Caco-2 (cell line): ENCODE data around the gene MXD3. TPM values are rescaled to one million over a fixed set of nuclear protein-coding genes. Genes with fewer than 3 reads are reported as not detected.

Experiments
- BruUV-seq: library from RNA; stranded (reverse); fragments of 400-500 nt; replicated peaks from 2 replicates; lab custom pipeline; 2021; lab: Mats Ljungman, UMichigan
- CTCF ChIA-PET: fragments of 300-600 bp; sonication (Branson Sonifier 250); formaldehyde crosslinking; loops from one replicate; lab custom pipeline; 2022; ENCODE audit warnings: antibody characterized with exemption; lab: Charles Lee
- POLR2A ChIA-PET: fragments of 300-600 bp; sonication (Branson Sonifier 250); formaldehyde crosslinking; loops from one replicate; lab custom pipeline; 2022; ENCODE audit warnings: antibody characterized with exemption; lab: Charles Lee
- DNase-seq, 2 experiments: peaks; one replicate each; pipeline versions ENCODE4 v3.0.0 to v3.0.0-alpha.2; 2020 to 2022
- H3K27me3 ChIP-seq: replicated peaks from 2 replicates; pipeline ENCODE4 v1.6.0; 2011; ENCODE audit warnings: low read length; ENCODE audit not compliant: control insufficient read depth, insufficient read depth
- H3K36me3 ChIP-seq: 2 replicates; pipeline ENCODE4 v1.5.1; 2011; ENCODE audit warnings: low read length; ENCODE audit not compliant: control insufficient read depth, insufficient read depth
- H3K4me1 ChIP-seq: fragments of 250-450 bp; sonication (Bioruptor Pico); 2 replicates; pipeline ENCODE4 v1.5.1; 2020; ENCODE audit warnings: mild to moderate bottlenecking
- H3K4me3 ChIP-seq: 2 replicates; pipeline ENCODE4 v1.5.1; 2011; ENCODE audit warnings: low read depth, mild to moderate bottlenecking, control low read depth, low read length
- H3K9me3 ChIP-seq: fragments of 250-450 bp; sonication (Bioruptor Pico); 2 replicates; pipeline ENCODE4 v1.5.1; 2020; ENCODE audit warnings: mild to moderate bottlenecking, moderate library complexity
- H3K27ac Mint-ChIP-seq: one replicate; pipeline ENCODE4 v1.8.0; 2022; ENCODE audit warnings: mixed read lengths; ENCODE audit not compliant: unreplicated experiment
- H3K27me3 Mint-ChIP-seq: one replicate; pipeline ENCODE4 v1.8.0; 2022; ENCODE audit warnings: mixed read lengths; ENCODE audit not compliant: insufficient read depth, unreplicated experiment
- H3K36me3 Mint-ChIP-seq: one replicate; pipeline ENCODE4 v1.8.0; 2022; ENCODE audit warnings: mild to moderate bottlenecking, mixed read lengths; ENCODE audit not compliant: insufficient read depth, unreplicated experiment
- H3K4me1 Mint-ChIP-seq: one replicate; pipeline ENCODE4 v1.8.0; 2022; ENCODE audit warnings: low read depth, mixed read lengths; ENCODE audit not compliant: unreplicated experiment
- H3K4me3 Mint-ChIP-seq: one replicate; pipeline ENCODE4 v1.8.0; 2022; ENCODE audit warnings: mild to moderate bottlenecking, moderate library complexity, mixed read lengths; ENCODE audit not compliant: unreplicated experiment
- H3K9me3 Mint-ChIP-seq: one replicate; pipeline ENCODE4 v1.8.0; 2022; ENCODE audit warnings: mixed read lengths; ENCODE audit not compliant: unreplicated experiment
- CTCF ChIP-seq, 2 experiments: fragments of 200-600 bp in 1 of 2; IDR thresholded peaks; 1 replicate in 1 of 2; 2 replicates in 1 of 2; pipeline versions ENCODE4 v1.5.1 to v1.8.0; 2011 to 2022; ENCODE audit warnings: antibody characterized with exemption in 1 of 2, control low read depth in 1 of 2, inconsistent platforms in 1 of 2, low read depth in 1 of 2, low read length in 1 of 2, mild to moderate bottlenecking in 1 of 2, moderate library complexity in 1 of 2; ENCODE audit not compliant: insufficient read depth in 1 of 2, severe bottlenecking in 1 of 2, unreplicated experiment in 1 of 2
- intact Hi-C: fragments of 100-400 bp; cut with micrococcal nuclease; formaldehyde crosslinking; loops from one replicate; pipeline ENCODE4 v1.10.0; 2022; ENCODE audit not compliant: unreplicated experiment
- total RNA-seq: library from RNA; stranded (reverse); gene quantifications from 2 replicates; pipeline ENCODE4 v1.2.3, GENCODE V29; 2022

The MXD3 gene
- total RNA-seq, 1 experiment from 2014 or later: 19.8 TPM

DNA sequence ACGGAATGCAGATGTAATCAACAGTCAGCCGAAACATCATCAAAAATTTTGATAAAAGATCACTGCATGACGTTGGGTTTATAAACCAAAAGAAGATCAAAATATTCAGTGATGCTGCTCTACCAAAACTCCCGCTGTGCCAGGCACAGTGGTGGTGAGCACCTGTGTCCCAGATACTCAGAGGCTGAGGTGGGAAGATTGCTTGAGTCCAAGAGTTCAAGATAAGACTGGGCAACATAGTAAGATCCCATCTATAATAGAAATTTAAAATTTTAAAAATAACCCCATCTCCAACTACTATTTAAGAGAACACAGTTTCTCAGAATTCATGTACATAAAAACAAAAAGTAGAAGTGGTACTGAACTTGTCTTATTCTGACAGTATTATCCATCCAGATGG is 36.0 kb upstream of the MXD3 start:
- Mint-ChIP-seq H3K36me3 (peaks cover 56% of the 10 kb centered on the region), H3K27ac (no peak overlapping the region), H3K9me3 (no peaks in the 10 kb centered on the region), H3K4me1 (peaks cover 18% of the 10 kb centered on the region), H3K4me3 (no peak overlapping the region), H3K27me3 (no peaks in the 10 kb centered on the region)
- no TSS peak for BruUV-seq
- CTCF ChIA-PET: no interaction called here
- no peak for TF ChIP-seq CTCF (IDR thresholded peaks at IDR 0.05; ENCODE audit: insufficient read depth in 1 of 2, low read depth in 1 of 2, low read length in 1 of 2, severe bottlenecking in 1 of 2, unreplicated experiment in 1 of 2)
- no peak overlapping the region for H3K4me3 ChIP-seq
- H3K4me1 ChIP-seq: peaks cover 12% of the 10 kb centered on the region; the same call in 1 of the 2 replicates
- no peaks in the 10 kb centered on the region for H3K9me3 ChIP-seq
- POLR2A ChIA-PET: no interaction called here
- H3K36me3 ChIP-seq: 0 out of 2 replicates have a peak, but pooled peaks cover 2% of the 10 kb centered on the region
- no peak for DNase-seq
- H3K27me3 ChIP-seq: no peaks in the 10 kb centered on the region
- intact Hi-C loops: no loop called here

DNA sequence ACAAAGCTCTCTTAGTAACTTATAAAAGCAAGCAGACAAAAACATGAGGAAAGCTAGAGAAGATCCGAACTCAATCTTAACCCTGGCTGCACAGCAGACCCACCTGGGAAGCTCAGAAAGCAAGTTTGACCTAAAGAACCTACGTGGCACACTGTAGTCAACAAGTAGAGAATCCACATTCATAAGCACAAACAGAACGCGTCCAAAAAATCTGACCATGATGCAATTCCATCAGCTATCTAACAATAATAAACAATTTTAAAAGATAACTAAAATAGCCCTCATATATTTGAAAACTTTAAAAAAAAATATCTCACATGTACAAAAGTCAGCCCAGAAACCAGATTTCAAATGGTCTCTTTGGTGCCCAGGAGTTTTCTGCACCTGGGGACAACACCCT is 35.1 kb upstream of the MXD3 start:
- H3K4me3 ChIP-seq: no peak overlapping the region
- H3K9me3 ChIP-seq: no peaks in the 10 kb centered on the region
- no peak for DNase-seq
- H3K4me3 Mint-ChIP-seq: no peak overlapping the region
- intact Hi-C loops: no loop called here
- H3K36me3 Mint-ChIP-seq: peaks cover 58% of the 10 kb centered on the region
- no peaks in the 10 kb centered on the region for H3K27me3 ChIP-seq
- no peaks in the 10 kb centered on the region for H3K27me3 Mint-ChIP-seq
- peaks cover 19% of the 10 kb centered on the region for H3K4me1 Mint-ChIP-seq
- H3K27ac Mint-ChIP-seq: no peak overlapping the region
- 0 out of 2 replicates have a peak, but pooled peaks cover 8% of the 10 kb centered on the region for H3K4me1 ChIP-seq
- no peaks in the 10 kb centered on the region for H3K9me3 Mint-ChIP-seq
- POLR2A ChIA-PET: interaction anchor here (2.2 kb wide), 1 partner anchor 24 kb away, joined by 6 read pairs; no protein-coding TSS in a partner anchor
- TF ChIP-seq CTCF (IDR thresholded peaks at IDR 0.05; ENCODE audit: insufficient read depth in 1 of 2, low read depth in 1 of 2, low read length in 1 of 2, severe bottlenecking in 1 of 2, unreplicated experiment in 1 of 2): no peak
- BruUV-seq: no TSS peak
- CTCF ChIA-PET: interaction anchor here (0.5 to 0.6 kb wide), 2 partner anchors 62 to 292 kb away, joined by 3 read pairs; no protein-coding TSS in a partner anchor
- H3K36me3 ChIP-seq: 0 out of 2 replicates have a peak, but pooled peaks cover 2% of the 10 kb centered on the region

DNA sequence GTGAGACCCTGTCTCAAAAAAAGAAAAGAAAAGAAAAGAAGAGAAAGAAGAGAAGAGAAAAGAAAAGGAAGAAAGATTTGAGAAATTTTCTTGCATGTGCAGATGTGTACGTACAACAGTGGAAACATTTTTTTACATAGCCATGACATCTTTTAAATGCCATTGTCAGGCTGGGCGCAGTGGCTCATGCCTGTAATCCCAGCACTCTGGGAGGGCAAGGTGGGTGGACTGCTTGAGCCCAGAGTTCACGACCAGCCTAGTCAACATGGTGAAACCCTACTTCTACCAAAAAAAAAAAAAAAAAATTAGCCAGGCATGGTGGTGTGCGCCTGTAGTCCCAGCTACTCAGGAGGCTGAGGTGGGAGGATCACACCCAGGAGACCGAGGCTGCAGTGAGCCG is 33.2 kb upstream of the MXD3 start:
- peaks cover 67% of the 10 kb centered on the region for H3K36me3 Mint-ChIP-seq
- intact Hi-C loops: no loop called here

More for the DNA sequence above, 33.2 kb upstream of the MXD3 start:
- Mint-ChIP-seq H3K27me3 (no peaks in the 10 kb centered on the region), H3K4me1 (peaks cover 16% of the 10 kb centered on the region), H3K9me3 (no peaks in the 10 kb centered on the region), H3K4me3 (no peak overlapping the region), H3K27ac (no peak overlapping the region)
- H3K9me3 ChIP-seq: no peaks in the 10 kb centered on the region
- H3K4me3 ChIP-seq: no peak overlapping the region
- 0 out of 2 replicates have a peak, but pooled peaks cover 2% of the 10 kb centered on the region for H3K36me3 ChIP-seq
- ChIA-PET POLR2A (no interaction called here), CTCF (no interaction called here)
- TF ChIP-seq CTCF (IDR thresholded peaks at IDR 0.05; ENCODE audit: insufficient read depth in 1 of 2, low read depth in 1 of 2, low read length in 1 of 2, severe bottlenecking in 1 of 2, unreplicated experiment in 1 of 2): no peak
- H3K4me1 ChIP-seq: 0 out of 2 replicates have a peak, but pooled peaks cover 1% of the 10 kb centered on the region
- no peak for DNase-seq
- no peaks in the 10 kb centered on the region for H3K27me3 ChIP-seq
- BruUV-seq: no TSS peak
